HepG2 (cell line): ENCODE data around the gene TASOR2. TPM values are rescaled to one million over a fixed set of nuclear protein-coding genes. Genes with fewer than 3 reads are reported as not detected.

Experiments used
- CC2D1A ChIP-seq: sonication (generic); formaldehyde crosslinking; IDR thresholded peaks from 2 replicates; pipeline ENCODE4 v1.8.1; 2023; ENCODE audit warnings: mild to moderate bottlenecking, missing genetic modification reagents
- EEA1 ChIP-seq: sonication (generic); formaldehyde crosslinking; IDR thresholded peaks from 2 replicates; pipeline ENCODE4 v1.5.1; 2020; ENCODE audit warnings: mild to moderate bottlenecking, missing genetic modification reagents, borderline replicate concordance
- ELK4 ChIP-seq: sonication (generic); formaldehyde crosslinking; IDR thresholded peaks from 2 replicates; pipeline ENCODE4 v1.9.0; 2021; ENCODE audit warnings: missing genetic modification reagents, borderline replicate concordance
- HIC2 ChIP-seq: sonication (generic); formaldehyde crosslinking; IDR thresholded peaks from 2 replicates; pipeline ENCODE4 v1.9.0; 2022; ENCODE audit warnings: low read depth, missing genetic modification reagents
- HNF1B ChIP-seq: sonication (generic); formaldehyde crosslinking; IDR thresholded peaks from 2 replicates; pipeline ENCODE4 v1.5.1; 2020; ENCODE audit warnings: mild to moderate bottlenecking, moderate library complexity, missing genetic modification reagents
- HOMEZ ChIP-seq: IDR thresholded peaks from 2 replicates; pipeline ENCODE4 v1.6.1; 2016; ENCODE audit warnings: low read depth
- KDM5A ChIP-seq: fragments of 200-600 bp; sonication (generic); IDR thresholded peaks from 2 replicates; pipeline ENCODE4 v1.7.0; 2018; ENCODE audit warnings: antibody characterized with exemption, mild to moderate bottlenecking, low read length, borderline replicate concordance
- MXD3 ChIP-seq: IDR thresholded peaks from 2 replicates; pipeline ENCODE4 v1.6.1; 2016; ENCODE audit warnings: mild to moderate bottlenecking, missing biosample characterization, missing genetic modification reagents
- MZF1 ChIP-seq: sonication (generic); formaldehyde crosslinking; IDR thresholded peaks from 2 replicates; pipeline ENCODE4 v1.8.1; 2023; ENCODE audit warnings: mild to moderate bottlenecking, missing genetic modification reagents, borderline replicate concordance
- RNF2 ChIP-seq: fragments of 450-650 bp; conservative IDR thresholded peaks from 2 replicates; pipeline ENCODE4 v1.6.1; 2016; ENCODE audit warnings: low read depth
- RXRA ChIP-seq: sonication (generic); formaldehyde crosslinking; IDR thresholded peaks from 2 replicates; pipeline ENCODE4 v1.5.1; 2020; ENCODE audit warnings: missing genetic modification reagents
- YEATS2 ChIP-seq: sonication (generic); formaldehyde crosslinking; IDR thresholded peaks from 2 replicates; pipeline ENCODE4 v1.4.0; 2020; ENCODE audit warnings: missing genetic modification reagents, borderline replicate concordance
- ZBTB4 ChIP-seq: sonication (generic); formaldehyde crosslinking; IDR thresholded peaks from 2 replicates; pipeline ENCODE4 v1.4.0; 2020; ENCODE audit warnings: missing genetic modification reagents, mild to moderate bottlenecking, borderline replicate concordance
- ZC3H4 ChIP-seq: sonication (generic); formaldehyde crosslinking; IDR thresholded peaks from 2 replicates; pipeline ENCODE4 v1.4.0; 2020; ENCODE audit warnings: missing genetic modification reagents, borderline replicate concordance
- ZNF121 ChIP-seq: sonication (generic); formaldehyde crosslinking; IDR thresholded peaks from 2 replicates; pipeline ENCODE4 v1.5.0; 2020; ENCODE audit warnings: mild to moderate bottlenecking, missing genetic modification reagents
- ZNF512 ChIP-seq: sonication (generic); formaldehyde crosslinking; IDR thresholded peaks from 2 replicates; pipeline ENCODE4 v1.4.0; 2020; ENCODE audit warnings: mild to moderate bottlenecking, missing genetic modification reagents
- polyA plus RNA-seq, 8 experiments: library from polyadenylated mRNA; depleted of rRNA in 3 of 8; stranded (reverse) in 7 of 8; unstranded in 1 of 8; fragments of >200 nt; fragmentation: Illumina TruSeq in 4 of 8; extraction: Trizol in 4 of 8; gene quantifications; 2 replicates each; pipeline versions ENCODE4 v1.2.1 to v1.2.3, GENCODE V29; 2011 to 2016; ENCODE audit warnings: low read depth in 4 of 8, missing spikeins in 1 of 8, mixed read lengths in 1 of 8; ENCODE audit not compliant: insufficient read depth in 1 of 8
- total RNA-seq, 5 experiments: library from RNA; depleted of rRNA; stranded (reverse); fragments of >200 nt; fragmentation: Illumina TruSeq; extraction: Trizol; gene quantifications; 2 replicates each; pipeline ENCODE4 v1.2.3, GENCODE V29; 2016; ENCODE audit warnings: low read depth in 1 of 5

TASOR2 gene
- total and polyA plus RNA-seq, 2 of the 13 experiments (the other 11 are each of a cell fraction or from before 2014, with no cell fraction given), result 24.2 to 55.3 TPM

GRCh38 chr10:5666841-5667630, 17.6 kb upstream of the TASOR2 start (continued):
- TF ChIP-seq ZBTB4 (no peak), KDM5A (no peak), CC2D1A (CRISPR knock-in tag) (no peak), EEA1 (CRISPR knock-in tag) (no peak), MXD3 (CRISPR knock-in tag) (no peak), HOMEZ (CRISPR knock-in tag) (no peak), ZC3H4 (no peak), ZNF121 (CRISPR knock-in tag) (no peak), HIC2 (CRISPR knock-in tag) (no peak), ZNF512 (peak; percentile 77; the same call in 1 of the 2 replicates), YEATS2 (CRISPR knock-in tag) (peak; percentile 69; the same call in 1 of the 2 replicates), ELK4 (no peak), RNF2 (no peak; the same call in 1 of the 2 replicates), MZF1 (CRISPR knock-in tag) (0 out of 2 replicates have a peak, but pooled peaks have one; percentile 20), HNF1B (no peak), RXRA (CRISPR knock-in tag) (no peak)
